GM23338 (cell line): Measurements from ENCODE around the gene CD226. TPM values are rescaled to one million over a fixed set of nuclear protein-coding genes. Genes with fewer than 3 reads are reported as not detected.

Source experiments
- ATAC-seq: fragments of 200-7000 bp; cut with Tn5 transposase; 3 replicates; pipeline ENCODE4 v1.9.1; 2020
- DNase-seq: peaks from one replicate; pipeline ENCODE4 v3.0.0-alpha.2; 2015; ENCODE audit warnings: low spot score
- H2AFZ ChIP-seq: fragments of 200-600 bp; sonication (generic); 2 replicates; pipeline ENCODE4 v1.8.0; 2016; ENCODE audit warnings: antibody characterized with exemption, mild to moderate bottlenecking, moderate library complexity
- H3F3A ChIP-seq: fragments of 200-600 bp; sonication (generic); replicated peaks from 2 replicates; pipeline ENCODE4 v1.8.0; 2017; ENCODE audit warnings: antibody characterized with exemption, mixed run types, low read depth
- H3K27ac ChIP-seq: fragments of 200-600 bp; sonication (generic); 2 replicates; pipeline ENCODE4 v1.6.1; 2016; ENCODE audit warnings: low read depth
- H3K27me3 ChIP-seq: fragments of 200-600 bp; sonication (generic); 2 replicates; pipeline ENCODE4 v1.8.0; 2016; ENCODE audit warnings: mild to moderate bottlenecking, mixed run types, moderate library complexity; ENCODE audit not compliant: insufficient read depth
- H3K36me3 ChIP-seq: fragments of 200-600 bp; sonication (generic); 2 replicates; pipeline ENCODE4 v1.8.0; 2016; ENCODE audit warnings: mild to moderate bottlenecking; ENCODE audit not compliant: insufficient read depth
- H3K4me1 ChIP-seq: fragments of 200-600 bp; sonication (generic); 2 replicates; pipeline ENCODE4 v1.8.0; 2016; ENCODE audit warnings: mild to moderate bottlenecking, moderate library complexity; ENCODE audit not compliant: insufficient read depth
- H3K4me2 ChIP-seq: fragments of 200-600 bp; sonication (generic); 2 replicates; pipeline ENCODE4 v1.7.1; 2017; ENCODE audit warnings: mixed run types
- H3K4me3 ChIP-seq: fragments of 200-600 bp; sonication (generic); 2 replicates; pipeline ENCODE4 v1.6.1; 2016; ENCODE audit warnings: mixed run types
- H3K79me2 ChIP-seq: fragments of 200-600 bp; sonication (generic); replicated peaks from 2 replicates; pipeline ENCODE4 v1.8.0; 2017; ENCODE audit warnings: mild to moderate bottlenecking; ENCODE audit not compliant: insufficient read depth
- H3K9me2 ChIP-seq: fragments of 200-600 bp; sonication (generic); 2 replicates; pipeline ENCODE4 v1.8.0; 2017; ENCODE audit not compliant: insufficient read depth
- H4K20me1 ChIP-seq: fragments of 200-600 bp; sonication (generic); replicated peaks from 2 replicates; pipeline ENCODE4 v1.8.0; 2017; ENCODE audit warnings: mild to moderate bottlenecking; ENCODE audit not compliant: insufficient read depth
- H3K27ac Mint-ChIP-seq: 2 replicates; pipeline ENCODE4 v1.8.0; 2020; ENCODE audit warnings: inconsistent platforms, mild to moderate bottlenecking, moderate library complexity, mixed read lengths
- H3K27me3 Mint-ChIP-seq: 3 replicates; pipeline ENCODE4 v1.8.0; 2022; ENCODE audit warnings: low read depth, mild to moderate bottlenecking, moderate library complexity, mixed read lengths, inconsistent platforms; ENCODE audit not compliant: insufficient read depth, poor library complexity
- H3K36me3 Mint-ChIP-seq: 3 replicates; pipeline ENCODE4 v1.8.0; 2021; ENCODE audit warnings: low read depth, mild to moderate bottlenecking, inconsistent platforms, moderate library complexity, mixed read lengths
- H3K4me1 Mint-ChIP-seq: 3 replicates; pipeline ENCODE4 v1.8.0; 2020; ENCODE audit warnings: mild to moderate bottlenecking, inconsistent platforms, mixed read lengths
- H3K4me3 Mint-ChIP-seq: 3 replicates; pipeline ENCODE4 v1.8.0; 2021; ENCODE audit warnings: moderate library complexity, mild to moderate bottlenecking, inconsistent platforms, mixed read lengths
- H3K9me3 Mint-ChIP-seq: 3 replicates; pipeline ENCODE4 v1.8.0; 2020; ENCODE audit warnings: moderate library complexity, mild to moderate bottlenecking, inconsistent platforms, mixed read lengths
- CREB1 ChIP-seq: fragments of 250-450 bp; sonication (Bioruptor Pico); IDR thresholded peaks from 2 replicates; pipeline ENCODE4 v1.5.0; 2020; ENCODE audit warnings: low read depth, mild to moderate bottlenecking, moderate library complexity
- CTCF ChIP-seq, 2 experiments: fragments of 200-600 bp in 1 of 2; sonication (generic) in 1 of 2; conservative IDR thresholded peaks; 2 replicates each; pipeline versions ENCODE4 v1.5.1 to v1.6.1; 2016 to 2017; ENCODE audit warnings: antibody characterized with exemption in 2 of 2, low read depth in 2 of 2, mild to moderate bottlenecking in 2 of 2, moderate library complexity in 1 of 2
- ETS1 ChIP-seq: IDR thresholded peaks from 2 replicates; pipeline ENCODE4 v1.6.1; 2016; ENCODE audit warnings: antibody characterized with exemption
- EZH2 ChIP-seq: fragments of 200-600 bp; sonication (generic); IDR thresholded peaks from one replicate; pipeline ENCODE4 v1.8.0; 2017; ENCODE audit warnings: antibody characterized with exemption, mild to moderate bottlenecking, low read depth; ENCODE audit not compliant: unreplicated experiment
- EZH2phosphoT487 ChIP-seq: fragments of 200-600 bp; sonication (generic); IDR thresholded peaks from one replicate; pipeline ENCODE4 v1.8.1; 2018; ENCODE audit warnings: antibody characterized with exemption; ENCODE audit not compliant: unreplicated experiment
- JUNB ChIP-seq: IDR thresholded peaks from one replicate; pipeline ENCODE4 v1.6.1; 2016; ENCODE audit warnings: antibody characterized with exemption; ENCODE audit not compliant: unreplicated experiment
- NANOG ChIP-seq: IDR thresholded peaks from 2 replicates; pipeline ENCODE4 v1.6.1; 2016; ENCODE audit warnings: antibody characterized with exemption, borderline replicate concordance
- POLR2AphosphoS5 ChIP-seq: IDR thresholded peaks from 2 replicates; pipeline ENCODE4 v1.6.1; 2016; ENCODE audit warnings: antibody characterized with exemption, low read depth
- REST ChIP-seq: IDR thresholded peaks from one replicate; pipeline ENCODE4 v1.6.1; 2018; ENCODE audit warnings: antibody characterized with exemption; ENCODE audit not compliant: unreplicated experiment
- STAT1 ChIP-seq: IDR thresholded peaks from one replicate; pipeline ENCODE4 v1.6.1; 2016; ENCODE audit warnings: antibody characterized with exemption; ENCODE audit not compliant: unreplicated experiment
- ZNF114 ChIP-seq: fragments of 250-450 bp; sonication (Bioruptor Pico); IDR thresholded peaks from 2 replicates; pipeline ENCODE4 v1.5.0; 2020; ENCODE audit warnings: mild to moderate bottlenecking, moderate library complexity
- ZNF331 ChIP-seq: fragments of 250-450 bp; sonication (Bioruptor Pico); IDR thresholded peaks from 2 replicates; pipeline ENCODE4 v1.5.0; 2020; ENCODE audit warnings: low read depth, mild to moderate bottlenecking, moderate library complexity
- ZNF462 ChIP-seq: fragments of 250-450 bp; sonication (Bioruptor Pico); IDR thresholded peaks from 2 replicates; pipeline ENCODE4 v1.5.0; 2020; ENCODE audit warnings: mild to moderate bottlenecking, moderate library complexity
- polyA plus RNA-seq: library from polyadenylated mRNA; unstranded; fragments of >200 nt; fragmentation: Nextera tagmentation; extraction: Ambion mirVana; gene quantifications from 2 replicates; pipeline ENCODE4 v1.2.1, GENCODE V29; 2016
- total RNA-seq: library from RNA; depleted of rRNA; stranded (reverse); fragments of >200 nt; shearing (Covaris generic); gene quantifications from 2 replicates; pipeline ENCODE4 v1.2.3, GENCODE V29; 2014

The CD226 gene
- total and polyA plus RNA-seq, 2 experiments from 2014 or later: not detected

- TF ChIP-seq ZNF331 (CRISPR knock-in tag): no peak
- TF ChIP-seq NANOG: no peak
- TF ChIP-seq ZNF114: no peak
Measured at GRCh38 chr18:69871363-69871762, 76.3 kb downstream of the CD226 start (continued).

- no peak for TF ChIP-seq STAT1
- no peak for TF ChIP-seq CREB1 (CRISPR knock-in tag)
- TF ChIP-seq ETS1: no peak
- TF ChIP-seq NANOG: no peak
- TF ChIP-seq EZH2phosphoT487: no peak
- TF ChIP-seq POLR2AphosphoS5: no peak
- TF ChIP-seq CTCF (conservative IDR thresholded peaks at IDR 0.05; ENCODE audit: low read depth in 2 of 2): no peak
- no peak for TF ChIP-seq ZNF114
- TF ChIP-seq JUNB: no peak
- TF ChIP-seq EZH2: no peak
- TF ChIP-seq ZNF462 (CRISPR knock-in tag): no peak
- TF ChIP-seq REST: no peak
- TF ChIP-seq ZNF331 (CRISPR knock-in tag): no peak
- Mint-ChIP-seq H3K27me3 (no peaks in the 10 kb centered on the region), H3K27ac (no peak overlapping the region), H3K4me1 (peaks cover 7% of the 10 kb centered on the region; the same call in 2 of the 3 replicates), H3K36me3 (no peaks in the 10 kb centered on the region), H3K9me3 (no peaks in the 10 kb centered on the region), H3K4me3 (no peak overlapping the region)
- Histone ChIP-seq H4K20me1 (no peaks in the 10 kb centered on the region), H3K79me2 (no peaks in the 10 kb centered on the region), H3K9me2 (no peaks in the 10 kb centered on the region), H3K27ac (no peak overlapping the region), H3K4me1 (no peaks in the 10 kb centered on the region), H2AFZ (no peak overlapping the region), H3K27me3 (no peaks in the 10 kb centered on the region), H3K4me3 (no peak overlapping the region), H3K4me2 (no peak overlapping the region), H3F3A (no peaks in the 10 kb centered on the region), H3K36me3 (no peaks in the 10 kb centered on the region)
- no peak for DNase-seq
- no peak for ATAC-seq
Measured at GRCh38 chr18:69870736-69871135, 76.9 kb downstream of the CD226 start.
